Effector memory CD4-positive, alpha-beta T cell (primary cell): Measurements from ENCODE around the gene MAP3K5.
"Not testable (repeated sequence)": the region's sequence is repeated elsewhere in the genome, so short reads cannot be mapped to it uniquely, and the experiment has no call there.

Experiments used
- DNase-seq, 3 donors: peaks; one replicate each; pipeline ENCODE4 v3.0.0-alpha.2; 2020
- H3K27ac ChIP-seq: 2 replicates; pipeline ENCODE4 v1.7.0; 2013; ENCODE audit warnings: mild to moderate bottlenecking, low read length, moderate library complexity; ENCODE audit not compliant: insufficient read depth, poor library complexity, severe bottlenecking
- H3K27me3 ChIP-seq: replicated peaks from 2 replicates; pipeline ENCODE4 v1.7.0; 2013; ENCODE audit warnings: mild to moderate bottlenecking, low read length; ENCODE audit not compliant: insufficient read depth, control insufficient read depth, poor library complexity, severe bottlenecking
- H3K36me3 ChIP-seq: 2 replicates; pipeline ENCODE4 v1.7.0; 2013; ENCODE audit warnings: mild to moderate bottlenecking, low read length, moderate library complexity; ENCODE audit not compliant: control insufficient read depth, insufficient read depth
- H3K4me1 ChIP-seq: 2 replicates; pipeline ENCODE4 v1.7.0; 2013; ENCODE audit warnings: low read length, mild to moderate bottlenecking; ENCODE audit not compliant: control insufficient read depth, insufficient read depth, poor library complexity, severe bottlenecking
- H3K4me3 ChIP-seq: 2 replicates; pipeline ENCODE4 v1.7.0; 2013; ENCODE audit warnings: low read length, low read depth, mild to moderate bottlenecking; ENCODE audit not compliant: insufficient read depth, poor library complexity, severe bottlenecking
- H3K9me3 ChIP-seq: 2 replicates; pipeline ENCODE4 v1.7.0; 2013; ENCODE audit warnings: mild to moderate bottlenecking, low read length, moderate library complexity; ENCODE audit not compliant: control insufficient read depth

The MAP3K5 gene

GRCh38 chr6:136712642-136713041 is 79.6 kb downstream of the MAP3K5 start:
- H3K4me1 ChIP-seq, H3K27me3 ChIP-seq, H3K36me3 ChIP-seq, DNase-seq, H3K27ac ChIP-seq, H3K4me3 ChIP-seq, H3K9me3 ChIP-seq: not testable (repeated sequence)

GRCh38 chr6:136711644-136712043 is 80.6 kb downstream of the MAP3K5 start:
- H3K27me3 ChIP-seq: no peaks in the 10 kb centered on the region
- H3K4me3 ChIP-seq: no peak overlapping the region
- no peaks in the 10 kb centered on the region for H3K9me3 ChIP-seq
- no peaks in the 10 kb centered on the region for H3K36me3 ChIP-seq
- H3K27ac ChIP-seq: no peak overlapping the region
- no peak for DNase-seq
- H3K4me1 ChIP-seq: no peaks in the 10 kb centered on the region

GRCh38 chr6:136710877-136711552 is 81.3 kb downstream of the MAP3K5 start:
- Histone ChIP-seq H3K27me3 (no peaks in the 10 kb centered on the region), H3K9me3 (no peaks in the 10 kb centered on the region), H3K4me3 (no peak overlapping the region), H3K27ac (no peak overlapping the region), H3K36me3 (no peaks in the 10 kb centered on the region), H3K4me1 (no peaks in the 10 kb centered on the region)
- no peak for DNase-seq

GRCh38 chr6:136709429-136709828 is 82.8 kb downstream of the MAP3K5 start:
- Histone ChIP-seq H3K27ac (no peak overlapping the region), H3K4me3 (no peak overlapping the region), H3K27me3 (no peaks in the 10 kb centered on the region), H3K4me1 (no peaks in the 10 kb centered on the region), H3K36me3 (no peaks in the 10 kb centered on the region), H3K9me3 (no peaks in the 10 kb centered on the region)
- no peak for DNase-seq

GRCh38 chr6:136706430-136706829 is 85.8 kb downstream of the MAP3K5 start:
- Histone ChIP-seq H3K27me3 (no peaks in the 10 kb centered on the region), H3K4me3 (no peak overlapping the region), H3K27ac (no peak overlapping the region), H3K36me3 (no peaks in the 10 kb centered on the region), H3K4me1 (no peaks in the 10 kb centered on the region), H3K9me3 (no peaks in the 10 kb centered on the region)
- no peak for DNase-seq

- H3K27ac ChIP-seq: no peak overlapping the region
- H3K9me3 ChIP-seq: no peaks in the 10 kb centered on the region
- H3K4me1 ChIP-seq: no peaks in the 10 kb centered on the region
- no peak for DNase-seq
- H3K4me3 ChIP-seq: no peak overlapping the region
- peaks cover 3% of the 10 kb centered on the region for H3K36me3 ChIP-seq
- H3K27me3 ChIP-seq: no peaks in the 10 kb centered on the region
Measured at GRCh38 chr6:136703331-136703865, 88.9 kb downstream of the MAP3K5 start.

GRCh38 chr6:136701045-136701444 is 91.2 kb downstream of the MAP3K5 start:
- Histone ChIP-seq H3K9me3 (no peaks in the 10 kb centered on the region), H3K4me1 (no peaks in the 10 kb centered on the region), H3K4me3 (no peak overlapping the region), H3K36me3 (peaks cover 5% of the 10 kb centered on the region), H3K27me3 (no peaks in the 10 kb centered on the region), H3K27ac (no peak overlapping the region)
- no peak for DNase-seq

GRCh38 chr6:136699358-136699757 is 92.9 kb downstream of the MAP3K5 start:
- Histone ChIP-seq H3K9me3 (no peaks in the 10 kb centered on the region), H3K4me1 (no peaks in the 10 kb centered on the region), H3K27ac (no peak overlapping the region), H3K4me3 (no peak overlapping the region), H3K36me3 (peaks cover 13% of the 10 kb centered on the region), H3K27me3 (no peaks in the 10 kb centered on the region)
- DNase-seq: no peak

GRCh38 chr6:136696783-136697364 is 95.4 kb downstream of the MAP3K5 start:
- Histone ChIP-seq H3K36me3 (peaks cover 25% of the 10 kb centered on the region), H3K4me1 (no peaks in the 10 kb centered on the region), H3K27ac (no peak overlapping the region), H3K4me3 (no peak overlapping the region), H3K27me3 (no peaks in the 10 kb centered on the region), H3K9me3 (no peaks in the 10 kb centered on the region)
- DNase-seq: no peak

- Histone ChIP-seq H3K9me3 (no peaks in the 10 kb centered on the region), H3K4me3 (no peak overlapping the region), H3K27ac (no peak overlapping the region), H3K27me3 (no peaks in the 10 kb centered on the region), H3K36me3 (peaks cover 29% of the 10 kb centered on the region), H3K4me1 (no peaks in the 10 kb centered on the region)
- DNase-seq: no peak
Measured at GRCh38 chr6:136696238-136696637, 96.0 kb downstream of the MAP3K5 start.
